ENCODE results near the gene NQO1. TPM values are rescaled to one million over a fixed set of nuclear protein-coding genes. Genes with fewer than 3 reads are reported as not detected.

NQO1 gene
- total RNA-seq, 4 donors from 2014 or later, result 51.3 to 120 (median 79.9) TPM

GRCh38 chr16:69727916-69728270 lies 1.5 kb upstream of the NQO1 start:
- no peak for ATAC-seq
- peak overlapping the region in 2 of 4 donors; percentile 85 to 89 for H3K27ac ChIP-seq
- WGBS, 2 donors (ENCODE audit: low coverage in 1 of 2), result 85 to 100% methylated on average over 2 to 5 of the region's 5 CpGs

DNA sequence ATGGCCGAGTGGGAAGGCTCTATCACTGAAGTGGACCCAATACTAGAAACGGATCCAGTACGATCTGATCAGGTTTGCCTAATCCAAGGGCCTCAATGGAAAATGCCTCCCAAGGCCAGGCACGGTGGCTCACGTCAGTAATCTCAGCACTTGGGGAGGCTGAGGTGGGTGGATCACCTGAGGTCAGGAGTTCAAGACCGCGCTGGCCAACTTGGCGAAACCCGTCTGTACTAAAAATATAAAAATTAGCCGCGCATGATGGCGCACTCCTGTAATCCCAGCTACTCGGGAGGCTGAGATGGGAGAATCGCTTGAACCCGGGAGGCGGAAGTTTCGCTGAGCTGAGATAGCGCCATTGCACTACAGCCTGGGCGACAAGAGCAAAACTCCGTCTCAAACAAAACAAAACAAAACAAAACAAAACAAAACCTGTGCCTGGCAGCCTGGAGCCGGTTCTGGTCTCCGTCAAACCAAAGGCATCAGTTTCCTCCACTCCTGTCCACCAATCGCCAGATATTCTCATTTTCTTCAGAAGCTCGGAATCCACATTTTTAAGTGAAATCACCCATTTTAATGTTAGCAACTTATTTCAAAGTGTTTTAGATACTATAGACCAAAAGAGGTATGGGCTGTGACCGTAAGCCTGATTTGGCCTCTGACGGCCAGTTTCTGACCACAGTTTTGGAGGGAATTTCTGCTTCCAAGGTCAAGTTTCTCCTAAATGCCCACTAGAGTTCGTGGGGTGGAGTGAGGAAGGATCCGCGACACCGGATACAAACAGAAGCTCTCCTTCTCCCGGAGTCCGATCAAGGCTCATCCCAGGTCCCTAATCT lies 664 bp downstream of the NQO1 start:
- TF ChIP-seq, protein P1, sequence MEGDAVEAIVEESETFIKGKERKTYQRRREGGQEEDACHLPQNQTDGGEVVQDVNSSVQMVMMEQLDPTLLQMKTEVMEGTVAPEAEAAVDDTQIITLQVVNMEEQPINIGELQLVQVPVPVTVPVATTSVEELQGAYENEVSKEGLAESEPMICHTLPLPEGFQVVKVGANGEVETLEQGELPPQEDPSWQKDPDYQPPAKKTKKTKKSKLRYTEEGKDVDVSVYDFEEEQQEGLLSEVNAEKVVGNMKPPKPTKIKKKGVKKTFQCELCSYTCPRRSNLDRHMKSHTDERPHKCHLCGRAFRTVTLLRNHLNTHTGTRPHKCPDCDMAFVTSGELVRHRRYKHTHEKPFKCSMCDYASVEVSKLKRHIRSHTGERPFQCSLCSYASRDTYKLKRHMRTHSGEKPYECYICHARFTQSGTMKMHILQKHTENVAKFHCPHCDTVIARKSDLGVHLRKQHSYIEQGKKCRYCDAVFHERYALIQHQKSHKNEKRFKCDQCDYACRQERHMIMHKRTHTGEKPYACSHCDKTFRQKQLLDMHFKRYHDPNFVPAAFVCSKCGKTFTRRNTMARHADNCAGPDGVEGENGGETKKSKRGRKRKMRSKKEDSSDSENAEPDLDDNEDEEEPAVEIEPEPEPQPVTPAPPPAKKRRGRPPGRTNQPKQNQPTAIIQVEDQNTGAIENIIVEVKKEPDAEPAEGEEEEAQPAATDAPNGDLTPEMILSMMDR (IDR thresholded peaks at IDR 0.05), result peak in 1 of 4 experiments; percentile 3
- TF ChIP-seq POLR2AphosphoS5 (IDR thresholded peaks at IDR 0.05), result no peak
- H3K4me1 ChIP-seq, result peaks cover 0 to 50% (median 20%) of the 10 kb centered on the region in 3 donors
- no peaks in the 10 kb centered on the region for H3K27me3 ChIP-seq
- 14 to 86% methylated on average over 6 to 21 of the region's 32 CpGs for WGBS, 2 donors (ENCODE audit: low coverage in 1 of 2)
- H3K36me3 ChIP-seq, result no peaks in the 10 kb centered on the region
- H3K4me3 ChIP-seq, result peak overlapping the region; percentile 38 to 61
- no peaks in the 10 kb centered on the region for H3K9me3 ChIP-seq
- no peak for ATAC-seq
- peak overlapping the region; percentile 59 to 89 (median 85) for H3K27ac ChIP-seq

More at GRCh38 chr16:69727916-69728270, 1.5 kb upstream of the NQO1 start:
- Histone ChIP-seq H3K4me3 (no peak overlapping the region), H3K4me1 (peaks cover 0 to 50% (median 20%) of the 10 kb centered on the region in 3 donors), H3K9me3 (no peaks in the 10 kb centered on the region), H3K36me3 (no peaks in the 10 kb centered on the region), H3K27me3 (no peaks in the 10 kb centered on the region)
- TF ChIP-seq, protein P1 (IDR thresholded peaks at IDR 0.05), result no peak
- TF ChIP-seq EP300 (IDR thresholded peaks at IDR 0.05) (no peak), POLR2AphosphoS5 (IDR thresholded peaks at IDR 0.05) (no peak), POLR2A (IDR thresholded peaks at IDR 0.05) (no peak)

GRCh38 chr16:69724981-69725479 lies 1.3 kb downstream of the NQO1 start:
- Histone ChIP-seq H3K9me3 (no peaks in the 10 kb centered on the region), H3K27me3 (no peaks in the 10 kb centered on the region), H3K4me1 (peaks cover 0 to 50% (median 20%) of the 10 kb centered on the region in 3 donors), H3K27ac (peak overlapping the region in 3 of 4 donors; percentile 85 to 89 (median 85)), H3K36me3 (no peaks in the 10 kb centered on the region), H3K4me3 (no peak overlapping the region)
- no peak for TF ChIP-seq POLR2AphosphoS5 (IDR thresholded peaks at IDR 0.05)
- TF ChIP-seq, protein P1 (IDR thresholded peaks at IDR 0.05), result no peak
- no peak for TF ChIP-seq EP300 (IDR thresholded peaks at IDR 0.05)
- no peak for TF ChIP-seq POLR2A (IDR thresholded peaks at IDR 0.05)
- WGBS, 2 donors (ENCODE audit: low coverage in 1 of 2), result 61 to 75% methylated on average over 4 to 5 of the region's 6 CpGs
- ATAC-seq, result no peak

GRCh38 chr16:69724414-69724873 lies 1.9 kb downstream of the NQO1 start:
- TF ChIP-seq EP300 (IDR thresholded peaks at IDR 0.05), result no peak
- no peak for TF ChIP-seq POLR2AphosphoS5 (IDR thresholded peaks at IDR 0.05)
- TF ChIP-seq, protein P1 (IDR thresholded peaks at IDR 0.05), result no peak
- no peak for TF ChIP-seq POLR2A (IDR thresholded peaks at IDR 0.05)
- no peak for ATAC-seq
- peak overlapping the region in 3 of 4 donors; percentile 85 to 89 (median 85) for H3K27ac ChIP-seq
- H3K4me1 ChIP-seq, result peaks cover 0 to 50% (median 20%) of the 10 kb centered on the region in 3 donors
- 100% methylated on average over 1 of the region's 2 CpGs for WGBS, 2 donors (ENCODE audit: low coverage in 1 of 2)
- H3K36me3 ChIP-seq, result no peaks in the 10 kb centered on the region
- H3K9me3 ChIP-seq, result no peaks in the 10 kb centered on the region
- no peak overlapping the region for H3K4me3 ChIP-seq
- no peaks in the 10 kb centered on the region for H3K27me3 ChIP-seq

Data from gastroesophageal sphincter (tissue), 4 donors.